Stimulated activated CD8-positive, alpha-beta memory T cell treated with anti-CD3 and anti-CD28 coated beads, Interleukin-2, amount 100 ng/mL, for 1 hour (primary cell): ENCODE data around the gene MRPL27.
"Not testable (repeated sequence)": the region's sequence is repeated elsewhere in the genome, so short reads cannot be mapped to it uniquely, and the experiment has no call there.

Experiments used
- DNase-seq, 2 donors: peaks; one replicate each; pipeline ENCODE4 v3.0.0-alpha.2; 2020; ENCODE audit warnings: low read depth in 2 of 2

The MRPL27 gene

GRCh38 chr17:50345432-50346312, 27.3 kb downstream of the MRPL27 start, which contains the start of gene XYLT2:
XYLT2 (plus strand) TSS chr17:50346126; CDS start chr17:50346141, 15 bp downstream.
- peak; percentile 84 to 85 for DNase-seq

- DNase-seq: no peak
Observed at GRCh38 chr17:50344731-50345365, 28.1 kb downstream of the MRPL27 start.

- DNase-seq: no peak
Observed at GRCh38 chr17:50339381-50339780, 33.6 kb downstream of the MRPL27 start.

GRCh38 chr17:50338645-50339044, 34.3 kb downstream of the MRPL27 start:
- DNase-seq: no peak

GRCh38 chr17:50337956-50338355, 35.0 kb downstream of the MRPL27 start:
- DNase-seq: no peak

GRCh38 chr17:50333291-50334057, 39.5 kb downstream of the MRPL27 start:
- DNase-seq: not testable (repeated sequence)

GRCh38 chr17:50332196-50332595, 40.8 kb downstream of the MRPL27 start:
- no peak for DNase-seq

- DNase-seq: no peak
Observed at GRCh38 chr17:50331085-50331791, 41.7 kb downstream of the MRPL27 start.

- no peak for DNase-seq
Observed at GRCh38 chr17:50330151-50330775, 42.7 kb downstream of the MRPL27 start.

GRCh38 chr17:50329716-50330115, 43.3 kb downstream of the MRPL27 start:
- no peak for DNase-seq

GRCh38 chr17:50328363-50329325, 44.3 kb downstream of the MRPL27 start:
- no peak for DNase-seq

- no peak for DNase-seq
Observed at GRCh38 chr17:50326831-50327364, 46.1 kb downstream of the MRPL27 start.

GRCh38 chr17:50325906-50326305, 47.1 kb downstream of the MRPL27 start:
- no peak for DNase-seq

GRCh38 chr17:50323060-50323459, 49.9 kb downstream of the MRPL27 start:
- DNase-seq: no peak

GRCh38 chr17:50322271-50322670, 50.7 kb downstream of the MRPL27 start:
- DNase-seq: no peak

- no peak for DNase-seq
Observed at GRCh38 chr17:50319306-50320004, 53.5 kb downstream of the MRPL27 start.

- DNase-seq: no peak
Observed at GRCh38 chr17:50318501-50319285, 54.3 kb downstream of the MRPL27 start.
